SU-DHL-6 (cell line): ENCODE data around the gene CLCN7.

Experiments used
- H2AFZ ChIP-seq: fragments of 200-600 bp; sonication (generic); 2 replicates; pipeline ENCODE4 v1.6.1; 2014; ENCODE audit warnings: low read depth, mild to moderate bottlenecking, moderate library complexity, mixed read lengths, antibody characterized with exemption, low read length; ENCODE audit not compliant: severe bottlenecking
- H3F3A ChIP-seq: fragments of 200-600 bp; shearing (Covaris generic); 2 replicates; pipeline ENCODE4 v1.6.0; 2016; ENCODE audit warnings: antibody characterized with exemption, mild to moderate bottlenecking; ENCODE audit not compliant: insufficient read depth
- H3K27ac ChIP-seq: fragments of 200-600 bp; sonication (generic); 2 replicates; pipeline ENCODE4 v1.5.1; 2016; ENCODE audit warnings: low read depth, mild to moderate bottlenecking, low read length, moderate library complexity, mixed read lengths
- H3K27me3 ChIP-seq: fragments of 200-600 bp; sonication (generic), shearing (Covaris generic); 2 replicates; pipeline ENCODE4 v1.6.0; 2014; ENCODE audit warnings: mild to moderate bottlenecking, low read length
- H3K36me3 ChIP-seq: fragments of 200-600 bp; sonication (generic); 2 replicates; pipeline ENCODE4 v1.6.1; 2014; ENCODE audit warnings: mild to moderate bottlenecking, low read length, mixed read lengths
- H3K4me2 ChIP-seq: fragments of 300-600, 200-600 bp; shearing (Covaris generic), sonication (generic); 2 replicates; pipeline ENCODE4 v1.6.0; 2014; ENCODE audit warnings: low read length, low read depth, mild to moderate bottlenecking; ENCODE audit not compliant: poor library complexity, severe bottlenecking
- H3K4me3 ChIP-seq: fragments of 200-600 bp; sonication (generic); 2 replicates; pipeline ENCODE4 v1.5.1; 2014; ENCODE audit warnings: antibody characterized with exemption, low read length, mild to moderate bottlenecking, mixed read lengths; ENCODE audit not compliant: insufficient read depth, poor library complexity, severe bottlenecking
- H3K79me2 ChIP-seq: fragments of 200-600 bp; sonication (generic); 2 replicates; pipeline ENCODE4 v1.6.1; 2014; ENCODE audit warnings: mild to moderate bottlenecking, low read length, moderate library complexity; ENCODE audit not compliant: insufficient read depth
- H3K9ac ChIP-seq: fragments of 200-600 bp; sonication (generic); 2 replicates; pipeline ENCODE4 v1.7.0; 2014; ENCODE audit warnings: mild to moderate bottlenecking, low read length
- H3K9me2 ChIP-seq: fragments of 200-600 bp; sonication (generic); replicated peaks from 2 replicates; pipeline ENCODE4 v1.6.1; 2014; ENCODE audit warnings: low read length; ENCODE audit not compliant: insufficient read depth
- H3K9me3 ChIP-seq: fragments of 200-600 bp; sonication (generic); 2 replicates; pipeline ENCODE4 v1.6.1; 2014; ENCODE audit warnings: low read length, mixed read lengths; ENCODE audit not compliant: insufficient read depth
- H4K20me1 ChIP-seq: fragments of 200-600 bp; sonication (generic); 2 replicates; pipeline ENCODE4 v1.6.1; 2014; ENCODE audit warnings: low read depth, mild to moderate bottlenecking, antibody characterized with exemption, low read length, moderate library complexity, mixed read lengths
- EZH2phosphoT487 ChIP-seq: fragments of 200-600 bp; sonication (generic), shearing (Covaris generic); conservative IDR thresholded peaks from 2 replicates; pipeline ENCODE4 v1.6.1; 2018; ENCODE audit warnings: mild to moderate bottlenecking, antibody characterized with exemption, low read length, moderate library complexity, mixed read lengths
- TF ChIP-seq, protein P1 (sequence below): fragments of 200-600 bp; sonication (generic); IDR thresholded peaks from one replicate; pipeline ENCODE4 v1.5.1; 2017; ENCODE audit warnings: antibody characterized with exemption, mild to moderate bottlenecking, low read length, moderate library complexity; ENCODE audit not compliant: insufficient read depth, poor library complexity, severe bottlenecking

CLCN7 gene

GRCh38 chr16:1433756-1434155 is 41.1 kb downstream of the CLCN7 start:
- no peak overlapping the region for H3K4me3 ChIP-seq

GRCh38 chr16:1433263-1433560 is 41.6 kb downstream of the CLCN7 start:
- no peak overlapping the region for H3K27ac ChIP-seq
- H2AFZ ChIP-seq, result no peak overlapping the region
- H3K4me3 ChIP-seq, result no peak overlapping the region
- no peaks in the 10 kb centered on the region for H3F3A ChIP-seq
- H3K27me3 ChIP-seq, result no peaks in the 10 kb centered on the region
- no peaks in the 10 kb centered on the region for H3K9me3 ChIP-seq
- no peaks in the 10 kb centered on the region for H4K20me1 ChIP-seq
- H3K79me2 ChIP-seq, result no peaks in the 10 kb centered on the region
- H3K9me2 ChIP-seq, result no peaks in the 10 kb centered on the region
- H3K4me2 ChIP-seq, result no peak overlapping the region
- no peak for TF ChIP-seq EZH2phosphoT487
- TF ChIP-seq, protein P1, sequence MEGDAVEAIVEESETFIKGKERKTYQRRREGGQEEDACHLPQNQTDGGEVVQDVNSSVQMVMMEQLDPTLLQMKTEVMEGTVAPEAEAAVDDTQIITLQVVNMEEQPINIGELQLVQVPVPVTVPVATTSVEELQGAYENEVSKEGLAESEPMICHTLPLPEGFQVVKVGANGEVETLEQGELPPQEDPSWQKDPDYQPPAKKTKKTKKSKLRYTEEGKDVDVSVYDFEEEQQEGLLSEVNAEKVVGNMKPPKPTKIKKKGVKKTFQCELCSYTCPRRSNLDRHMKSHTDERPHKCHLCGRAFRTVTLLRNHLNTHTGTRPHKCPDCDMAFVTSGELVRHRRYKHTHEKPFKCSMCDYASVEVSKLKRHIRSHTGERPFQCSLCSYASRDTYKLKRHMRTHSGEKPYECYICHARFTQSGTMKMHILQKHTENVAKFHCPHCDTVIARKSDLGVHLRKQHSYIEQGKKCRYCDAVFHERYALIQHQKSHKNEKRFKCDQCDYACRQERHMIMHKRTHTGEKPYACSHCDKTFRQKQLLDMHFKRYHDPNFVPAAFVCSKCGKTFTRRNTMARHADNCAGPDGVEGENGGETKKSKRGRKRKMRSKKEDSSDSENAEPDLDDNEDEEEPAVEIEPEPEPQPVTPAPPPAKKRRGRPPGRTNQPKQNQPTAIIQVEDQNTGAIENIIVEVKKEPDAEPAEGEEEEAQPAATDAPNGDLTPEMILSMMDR, result no peak
- H3K36me3 ChIP-seq, result no peaks in the 10 kb centered on the region
- no peak overlapping the region for H3K9ac ChIP-seq

More at GRCh38 chr16:1433756-1434155, 41.1 kb downstream of the CLCN7 start:
- Histone ChIP-seq H3K9ac (no peak overlapping the region), H3K36me3 (no peaks in the 10 kb centered on the region), H3K9me3 (no peaks in the 10 kb centered on the region), H4K20me1 (no peaks in the 10 kb centered on the region), H3F3A (no peaks in the 10 kb centered on the region), H3K27me3 (no peaks in the 10 kb centered on the region), H3K4me2 (no peak overlapping the region), H3K79me2 (no peaks in the 10 kb centered on the region), H3K9me2 (no peaks in the 10 kb centered on the region), H3K27ac (no peak overlapping the region), H2AFZ (no peak overlapping the region)
- no peak for TF ChIP-seq EZH2phosphoT487
- TF ChIP-seq, protein P1, result no peak

GRCh38 chr16:1432388-1433262 is 42.2 kb downstream of the CLCN7 start:
- H2AFZ ChIP-seq, result no peak overlapping the region

More at GRCh38 chr16:1432388-1433262, 42.2 kb downstream of the CLCN7 start:
- Histone ChIP-seq H3K27ac (no peak overlapping the region), H3K9ac (no peak overlapping the region), H3K4me3 (no peak overlapping the region), H3K4me2 (no peak overlapping the region), H3K79me2 (no peaks in the 10 kb centered on the region), H4K20me1 (no peaks in the 10 kb centered on the region), H3F3A (no peaks in the 10 kb centered on the region), H3K36me3 (no peaks in the 10 kb centered on the region), H3K9me2 (no peaks in the 10 kb centered on the region), H3K27me3 (no peaks in the 10 kb centered on the region), H3K9me3 (no peaks in the 10 kb centered on the region)
- TF ChIP-seq, protein P1, result no peak
- TF ChIP-seq EZH2phosphoT487, result no peak
